Renal cortical epithelial cell (primary cell): ENCODE results near the gene SMIM30. TPM values are rescaled to one million over a fixed set of nuclear protein-coding genes. Genes with fewer than 3 reads are reported as not detected.
"Not testable (repeated sequence)": the region's sequence is repeated elsewhere in the genome, so short reads cannot be mapped to it uniquely, and the experiment has no call there.

Experiments
- DNase-seq: peaks from one replicate; pipeline ENCODE4 v3.0.0-alpha.2; 2011; ENCODE audit warnings: low read depth
- total RNA-seq: library from RNA; depleted of rRNA; stranded (reverse); fragments of >200 nt; gene quantifications from 2 replicates; pipeline ENCODE4 v1.2.3, GENCODE V29; 2014

Gene SMIM30
- 60.9 and 107 TPM in 2 replicates for total RNA-seq

DNA sequence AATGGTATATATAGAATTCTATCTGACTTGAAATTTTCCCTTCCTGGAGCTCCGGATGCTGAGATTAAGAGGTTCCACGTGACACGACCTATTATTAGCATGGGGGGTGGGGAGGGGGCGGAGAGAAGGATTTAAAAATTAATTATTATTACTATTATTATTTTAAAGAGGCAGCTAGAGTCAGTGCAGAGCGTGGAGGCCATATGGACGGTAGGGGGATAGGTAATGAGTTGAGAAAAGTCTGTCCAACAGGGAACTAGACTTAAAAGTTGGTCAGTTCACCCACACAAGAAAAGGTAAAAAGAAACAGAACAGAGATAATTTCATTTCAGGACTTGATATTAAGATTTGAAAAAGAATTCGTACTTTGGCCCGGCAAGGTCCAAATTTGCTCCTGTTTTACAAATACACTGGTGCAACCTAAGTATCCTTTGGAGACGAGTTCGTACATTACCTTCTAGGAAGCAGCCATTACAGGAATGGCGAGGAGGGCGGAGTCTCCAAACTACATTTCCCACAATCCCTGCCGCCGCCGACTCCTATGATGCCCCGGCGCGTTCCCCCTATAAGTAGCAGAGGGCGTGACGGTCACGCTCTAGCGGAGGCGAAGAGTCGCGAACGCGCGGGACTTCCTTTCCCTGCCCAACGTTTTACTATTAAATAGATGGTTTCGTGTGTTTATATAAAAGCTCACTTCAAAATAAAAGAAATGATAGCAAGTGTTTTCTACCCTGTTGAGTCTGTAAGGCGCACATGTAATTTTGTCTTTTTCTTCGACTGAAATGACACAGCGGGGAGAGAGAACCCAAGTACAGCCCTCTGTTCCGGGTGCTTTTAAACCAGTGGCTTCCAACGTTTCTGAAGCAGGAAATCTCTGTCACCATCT lies at the start of gene SMIM30:
Gene SMIM30 (minus strand): TSS at position 481 of the 886 bp plus-strand sequence. CDS start 976 bp downstream, outside the sequence.
- peak; percentile 78 for DNase-seq

GRCh38 chr7:113166176-113166575 lies 47.8 kb upstream of the SMIM30 start:
- DNase-seq, result not testable (repeated sequence)

DNA sequence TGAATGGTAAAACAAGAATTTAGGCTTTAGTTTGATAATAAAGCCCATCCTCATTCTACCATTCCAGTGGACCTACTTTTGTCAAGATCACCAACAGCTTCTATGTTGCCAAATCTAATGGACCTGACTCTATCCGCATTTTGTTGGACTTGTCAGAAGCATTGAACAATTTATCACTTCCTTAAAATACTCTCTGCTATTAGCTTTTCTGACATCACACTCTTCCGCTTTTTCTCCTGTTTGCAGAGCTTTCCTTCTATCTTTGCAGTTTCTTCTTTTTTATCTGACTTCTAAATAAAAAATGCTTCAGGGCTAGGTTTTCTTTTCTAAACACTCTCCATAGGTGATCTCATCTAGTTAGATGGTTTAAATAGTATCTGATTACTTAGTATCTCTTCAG lies 42.7 kb upstream of the SMIM30 start:
- no peak for DNase-seq

GRCh38 chr7:113159746-113160339 lies 41.5 kb upstream of the SMIM30 start:
- peak; percentile 32 for DNase-seq

GRCh38 chr7:113158756-113159155 lies 40.4 kb upstream of the SMIM30 start:
- no peak for DNase-seq

DNA sequence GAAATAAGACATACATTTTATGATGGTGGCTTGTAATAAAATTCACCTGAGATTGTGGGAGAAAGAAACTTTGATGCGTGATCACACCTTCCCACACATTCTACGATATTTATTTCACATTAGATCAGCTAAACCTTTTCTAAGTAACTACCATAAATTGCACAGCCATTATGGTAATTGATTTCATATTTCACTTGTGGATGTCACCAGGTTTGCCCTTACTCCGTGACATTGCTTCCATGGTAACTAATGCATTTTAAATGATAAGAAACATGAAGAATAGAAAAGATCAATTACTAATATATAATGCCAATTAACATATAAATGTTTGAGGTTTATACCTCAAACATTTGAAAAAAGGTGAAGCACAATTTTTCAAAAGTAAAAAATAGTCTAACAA lies 35.8 kb upstream of the SMIM30 start:
- no peak for DNase-seq

- DNase-seq, result no peak
These were observed 26.5 kb upstream of the SMIM30 start for GRCh38 chr7:113144817-113145216.

GRCh38 chr7:113143486-113144257 lies 25.3 kb upstream of the SMIM30 start:
- DNase-seq, result no peak

DNA sequence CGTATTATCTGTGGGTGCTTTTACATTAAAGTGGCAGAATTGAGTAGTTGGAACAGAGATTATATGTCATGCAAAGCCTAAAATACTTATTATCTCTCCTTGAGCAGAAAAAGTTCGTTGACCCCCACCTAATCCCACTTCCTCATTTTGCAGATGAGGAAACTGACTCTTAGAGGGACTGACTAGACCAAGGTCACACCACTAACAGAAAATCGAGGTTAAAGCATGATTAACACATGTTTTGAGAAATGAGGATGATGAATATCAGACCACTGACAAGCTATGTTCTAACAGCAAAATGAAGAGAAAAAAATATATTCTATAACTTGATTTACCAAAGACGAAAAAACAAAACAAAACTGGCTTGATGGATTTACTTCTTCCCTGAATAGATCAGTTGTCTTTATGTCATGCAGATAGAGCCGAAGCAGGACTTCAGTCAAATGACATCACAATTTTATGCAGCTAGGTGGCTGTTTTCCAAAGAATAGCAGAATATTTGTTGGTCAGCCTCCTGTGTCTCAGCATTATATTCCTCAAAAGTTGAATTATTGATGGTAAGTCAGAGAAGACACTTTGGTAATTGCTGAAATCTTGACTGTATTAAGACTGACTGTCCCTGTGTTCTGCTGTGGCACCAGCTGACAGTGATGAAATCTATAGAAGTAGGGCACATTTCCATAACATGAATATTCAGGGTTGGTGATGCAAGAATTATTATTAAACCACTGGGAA lies 24.2 kb upstream of the SMIM30 start:
- DNase-seq, result no peak

GRCh38 chr7:113141803-113142202 lies 23.4 kb upstream of the SMIM30 start:
- DNase-seq, result no peak

DNA sequence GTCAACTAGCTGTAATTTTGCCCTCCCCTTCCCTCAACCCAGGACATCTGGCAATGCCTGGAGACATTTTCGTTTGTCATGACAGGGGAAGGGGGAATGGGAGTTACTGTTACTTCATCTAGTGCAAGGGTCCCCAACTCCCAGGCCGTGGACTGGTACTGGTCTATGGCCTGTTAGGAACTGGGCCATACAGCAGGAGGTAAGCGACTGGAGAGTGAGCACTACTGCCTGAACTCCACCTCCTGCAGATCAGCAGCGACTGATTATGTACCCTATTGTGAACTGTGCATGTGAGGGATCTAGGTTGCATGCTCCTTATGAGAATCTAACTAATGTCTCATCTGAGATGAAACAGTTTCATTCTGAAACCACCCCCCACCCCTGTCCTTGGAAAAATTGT lies 22.6 kb upstream of the SMIM30 start:
- no peak for DNase-seq

- DNase-seq, result no peak
These were observed 18.9 kb upstream of the SMIM30 start for GRCh38 chr7:113137241-113137640.

GRCh38 chr7:113134025-113134424 lies 15.7 kb upstream of the SMIM30 start:
- DNase-seq, result no peak

GRCh38 chr7:113131367-113131766 lies 13.0 kb upstream of the SMIM30 start:
- DNase-seq, result no peak

DNA sequence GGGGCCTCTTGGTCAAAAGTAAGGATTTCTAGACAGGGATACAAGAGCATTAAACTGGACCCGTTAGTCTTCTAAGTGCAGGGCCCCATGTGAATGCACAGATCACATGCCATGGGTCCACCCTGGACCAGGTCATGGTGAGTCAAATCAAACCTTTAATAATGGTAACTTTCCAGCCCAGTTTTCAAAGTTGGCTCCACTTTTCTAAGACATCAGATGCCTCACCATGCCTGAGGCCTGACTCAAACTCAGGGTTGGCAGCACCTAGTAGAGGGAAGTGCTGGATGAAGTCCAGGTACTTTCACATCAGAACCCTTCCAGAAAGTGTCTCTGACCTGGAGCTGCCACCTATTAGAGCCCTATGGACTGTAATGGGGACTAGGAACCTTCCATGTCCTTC lies 9.7 kb upstream of the SMIM30 start:
- peak; percentile 22 for DNase-seq

- no peak for DNase-seq
These were observed 7.4 kb upstream of the SMIM30 start for GRCh38 chr7:113125728-113126127.

DNA sequence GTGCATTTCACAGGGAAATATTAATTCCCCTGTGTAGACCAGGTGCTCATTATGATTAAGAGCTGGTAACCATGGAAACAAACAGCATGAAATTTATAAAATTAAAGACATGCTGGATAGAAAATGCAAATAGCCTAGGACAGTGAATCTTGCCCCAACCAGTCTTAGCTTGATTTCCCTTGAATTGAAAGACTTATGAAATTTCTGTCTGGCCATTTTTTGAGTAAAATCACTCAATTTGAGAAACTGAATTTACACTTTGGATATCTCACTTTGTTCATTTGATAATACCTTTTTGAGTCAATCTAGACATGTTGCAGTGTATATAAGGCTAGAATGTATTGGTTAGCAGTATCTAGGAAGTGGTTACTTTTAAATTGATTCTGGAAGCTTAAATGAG lies 4.4 kb upstream of the SMIM30 start:
- no peak for DNase-seq

DNA sequence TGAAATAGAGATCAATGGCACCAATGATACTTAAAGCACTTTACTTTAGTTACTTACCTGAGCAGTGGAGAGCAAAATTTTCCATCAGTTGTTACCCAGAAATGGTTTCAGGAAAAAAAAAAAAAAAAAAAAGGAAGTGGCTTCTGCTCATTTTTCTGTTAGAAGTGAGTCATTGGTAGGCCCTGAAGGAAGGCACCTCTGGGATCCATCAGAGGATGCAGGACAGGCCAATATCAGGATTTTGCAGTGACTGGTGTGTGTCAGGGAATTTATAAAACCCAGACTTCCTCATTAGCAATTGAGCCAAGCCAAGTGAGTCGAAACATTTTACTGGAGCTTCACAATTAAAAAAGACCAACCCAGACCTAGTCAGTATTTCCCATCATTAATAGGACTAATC lies 2.3 kb upstream of the SMIM30 start:
- no peak for DNase-seq

GRCh38 chr7:113119429-113119828 lies 1.1 kb upstream of the SMIM30 start:
- no peak for DNase-seq

GRCh38 chr7:113117374-113117774 lies 980 bp downstream of the SMIM30 start:
- peak; percentile 4 for DNase-seq

GRCh38 chr7:113113912-113114311 lies 4.4 kb downstream of the SMIM30 start:
- DNase-seq, result peak; percentile 26

- no peak for DNase-seq
These were observed 8.6 kb downstream of the SMIM30 start for GRCh38 chr7:113109718-113110117.
